K562 (cell line): Measurements from ENCODE around the gene AK4. TPM values are rescaled to one million over a fixed set of nuclear protein-coding genes. Genes with fewer than 3 reads are reported as not detected.

Experiments used
- ATAC-seq: fragments of 200-7000 bp; cut with Tn5 transposase; 3 replicates; pipeline ENCODE4 v1.9.1; 2020; ENCODE audit warnings: moderate library complexity
- BruUV-seq: library from RNA; stranded (reverse); fragments of 400-500 nt; replicated peaks from 2 replicates; lab custom pipeline; 2021; lab: Mats Ljungman, UMichigan
- CTCF ChIA-PET: fragments of 300-600 bp; formaldehyde crosslinking; extraction: SDS; loops from one replicate; lab custom pipeline; 2021; ENCODE audit warnings: low intra/inter-chr PET ratio; lab: Yijun Ruan, JAX
- POLR2A ChIA-PET: fragments of 300-600, 350-650 bp; sonication (Branson Sonifier 250); formaldehyde crosslinking; extraction: SDS; loops from one replicate; lab custom pipeline; 2021; ENCODE audit warnings: antibody characterized with exemption, inconsistent platforms; lab: Yijun Ruan, JAX
- DNase-seq, 4 experiments: peaks; one replicate each; pipeline versions ENCODE4 v3.0.0 to v3.0.0-alpha.2; 2011 to 2018; ENCODE audit warnings: low spot score in 3 of 4, mixed read lengths in 3 of 4; ENCODE audit errors: extremely low read depth in 1 of 4
- FAIRE-seq: peaks from 2 replicates; lab custom pipeline; 2011; peaks lifted over from hg19 to GRCh38; lab: Jason Lieb, UNC
- H2AFZ ChIP-seq: 2 replicates; pipeline ENCODE4 v1.6.0; 2011; ENCODE audit warnings: low read depth, low read length, control low read depth, inconsistent platforms
- H3K27ac ChIP-seq: fragments of 200-600 bp; 3 replicates; pipeline ENCODE4 v1.8.0; 2011; ENCODE audit warnings: low read depth, mild to moderate bottlenecking, control low read depth, inconsistent platforms, low read length, moderate library complexity, mixed read lengths; ENCODE audit errors: extremely low read depth
- H3K27me3 ChIP-seq, 2 experiments: fragments of 300-600 bp in 1 of 2; 2 replicates in 1 of 2; 3 replicates in 1 of 2; pipeline versions ENCODE4 v1.6.0 to v1.8.0; 2011; ENCODE audit warnings: inconsistent platforms in 2 of 2, low read length in 2 of 2, mild to moderate bottlenecking in 1 of 2, mixed read lengths in 1 of 2, moderate library complexity in 1 of 2; ENCODE audit not compliant: control insufficient read depth in 2 of 2, insufficient read depth in 2 of 2
- H3K36me3 ChIP-seq: fragments of 300-600 bp; 3 replicates; pipeline ENCODE4 v1.8.0; 2011; ENCODE audit warnings: mild to moderate bottlenecking, low read length, inconsistent platforms; ENCODE audit not compliant: control insufficient read depth, insufficient read depth
- H3K4me1 ChIP-seq, 2 experiments: fragments of 200-600 bp in 1 of 2; replicated peaks in 1 of 2; 2 replicates in 1 of 2; 3 replicates in 1 of 2; pipeline versions ENCODE4 v1.5.1 to v1.8.0; 2011; ENCODE audit warnings: inconsistent platforms in 2 of 2, low read length in 2 of 2, mild to moderate bottlenecking in 1 of 2, mixed read lengths in 1 of 2, moderate library complexity in 1 of 2; ENCODE audit not compliant: control insufficient read depth in 2 of 2, insufficient read depth in 2 of 2
- H3K4me2 ChIP-seq: 2 replicates; pipeline ENCODE4 v1.6.1; 2011; ENCODE audit warnings: low read length, control low read depth, inconsistent platforms, mixed read lengths; ENCODE audit not compliant: insufficient read depth
- H3K4me3 ChIP-seq: fragments of 200-600 bp; sonication (generic), shearing (Covaris generic); 2 replicates; pipeline ENCODE4 v1.5.1; 2016; ENCODE audit warnings: control low read depth, inconsistent platforms
- H3K79me2 ChIP-seq: fragments of 200-600 bp; 3 replicates; pipeline ENCODE4 v1.8.0; 2011; ENCODE audit warnings: low read length, inconsistent platforms; ENCODE audit not compliant: control insufficient read depth, insufficient read depth
- H3K9ac ChIP-seq, 2 experiments: 2 replicates each; pipeline versions ENCODE4 v1.6.0 to v1.6.1; 2011; ENCODE audit warnings: low read depth in 2 of 2, low read length in 2 of 2, control low read depth in 1 of 2, inconsistent platforms in 1 of 2, mild to moderate bottlenecking in 1 of 2, mixed read lengths in 1 of 2; ENCODE audit not compliant: insufficient read depth in 1 of 2
- H3K9me1 ChIP-seq: one replicate; pipeline ENCODE4 v1.6.0; 2011; ENCODE audit warnings: inconsistent platforms, mild to moderate bottlenecking, low read length, moderate library complexity; ENCODE audit not compliant: control insufficient read depth, insufficient read depth
- H3K9me3 ChIP-seq: replicated peaks from 2 replicates; pipeline ENCODE4 v1.5.1; 2011; ENCODE audit warnings: low read depth, low read length, inconsistent platforms; ENCODE audit not compliant: control insufficient read depth, insufficient read depth
- H4K20me1 ChIP-seq: replicated peaks from 2 replicates; pipeline ENCODE4 v1.6.1; 2011; ENCODE audit warnings: low read length, inconsistent platforms, mixed read lengths; ENCODE audit not compliant: control insufficient read depth, insufficient read depth
- BCL6 ChIP-seq: fragments of 250-450 bp; sonication (Bioruptor Pico); IDR thresholded peaks from 2 replicates; pipeline ENCODE4 v1.4.0; 2020
- CBFA2T3 ChIP-seq: fragments of 450-650 bp; IDR thresholded peaks from 2 replicates; pipeline ENCODE4 v1.6.1; 2017
- CSDE1 ChIP-seq, 2 experiments: fragments of 450-650 bp; IDR thresholded peaks; 2 replicates each; pipeline ENCODE4 v1.6.1; 2016; ENCODE audit warnings: mild to moderate bottlenecking in 1 of 2
- FOXA3 ChIP-seq, 2 experiments: fragments of 450-650 bp in 1 of 2; sonication (generic) in 1 of 2; formaldehyde crosslinking; IDR thresholded peaks in 1 of 2; conservative IDR thresholded peaks in 1 of 2; 2 replicates each; pipeline versions ENCODE4 v1.4.0 to v1.8.0; 2020 to 2022; ENCODE audit warnings: mild to moderate bottlenecking in 2 of 2, missing genetic modification reagents in 1 of 2
- HEY1 ChIP-seq: fragments of 250-450 bp; sonication (Bioruptor Pico); IDR thresholded peaks from 2 replicates; pipeline ENCODE4 v1.5.0; 2020; ENCODE audit warnings: mild to moderate bottlenecking, moderate library complexity, borderline replicate concordance
- KDM5B ChIP-seq: fragments of 200-600 bp; sonication (generic); IDR thresholded peaks from 2 replicates; pipeline ENCODE4 v1.6.1; 2012; ENCODE audit warnings: low read depth, mild to moderate bottlenecking, moderate library complexity, low read length, control low read depth, inconsistent platforms; ENCODE audit not compliant: insufficient replicate concordance
- NFXL1 ChIP-seq: fragments of 450-650 bp; formaldehyde crosslinking; IDR thresholded peaks from 2 replicates; pipeline ENCODE4 v1.4.0; 2021; ENCODE audit warnings: mild to moderate bottlenecking
- PHF21A ChIP-seq: fragments of 450-650 bp; IDR thresholded peaks from 2 replicates; pipeline ENCODE4 v1.6.1; 2017; ENCODE audit warnings: low read depth, borderline replicate concordance
- PHTF2 ChIP-seq: fragments of 250-450 bp; sonication (Bioruptor Pico); IDR thresholded peaks from 2 replicates; pipeline ENCODE4 v1.5.0; 2021; ENCODE audit warnings: mild to moderate bottlenecking
- SRSF3 ChIP-seq: fragments of 200-400 bp; formaldehyde crosslinking; IDR thresholded peaks from 2 replicates; pipeline ENCODE4 v1.6.1; 2016; ENCODE audit warnings: mild to moderate bottlenecking, low read length, moderate library complexity; ENCODE audit not compliant: insufficient read depth
- TBL1XR1 ChIP-seq, 2 experiments: IDR thresholded peaks; 2 replicates each; pipeline ENCODE4 v1.6.1; 2012; ENCODE audit warnings: improper control_type of control experiment in 2 of 2, low read length in 2 of 2, mild to moderate bottlenecking in 1 of 2
- WHSC1 ChIP-seq: IDR thresholded peaks from one replicate; pipeline ENCODE4 v1.6.1; 2012; ENCODE audit warnings: low read length, control low read depth, inconsistent platforms
- YBX1 ChIP-seq: fragments of 450-650 bp; IDR thresholded peaks from 2 replicates; pipeline ENCODE4 v1.7.1; 2016; ENCODE audit warnings: mild to moderate bottlenecking
- ZNF124 ChIP-seq: sonication (generic); formaldehyde crosslinking; IDR thresholded peaks from 2 replicates; pipeline ENCODE4 v1.8.1; 2022; ENCODE audit warnings: missing genetic modification reagents
- ZNF354B ChIP-seq: fragments of 250-450 bp; sonication (Bioruptor Pico); IDR thresholded peaks from 2 replicates; pipeline ENCODE4 v1.4.0; 2020
- WGBS: fragments of 100-300 bp; shearing (Covaris generic); methylation state at CpG from one replicate; pipeline ENCODE4 v1.1.6; 2016; ENCODE audit warnings: low coverage, mixed read lengths; ENCODE audit not compliant: insufficient coverage; ENCODE audit errors: missing lambda C conversion rate; 5-methylcytosine and 5-hydroxymethylcytosine counted together
- in situ Hi-C: fragments of 300-500 bp; cut with MboI; formaldehyde crosslinking; loops from 4 replicates; pipeline ENCODE4 v1.15.0; 2018; ENCODE audit warnings: inconsistent platforms, mixed read lengths
- intact Hi-C: fragments of 100-400 bp; cut with micrococcal nuclease; formaldehyde crosslinking; loops from 2 replicates; pipeline ENCODE4 v1.14.2; 2022
- polyA plus RNA-seq, 8 experiments: library from polyadenylated mRNA; depleted of rRNA in 4 of 8; stranded (reverse) in 5 of 8; unstranded in 3 of 8; fragments of >200 nt; fragmentation: Nextera tagmentation in 2 of 8; fragmentation: Illumina TruSeq in 1 of 8; extraction: Ambion mirVana in 2 of 8; extraction: Trizol in 1 of 8; gene quantifications; 2 replicates each; pipeline versions ENCODE4 v1.2.1 to v1.2.3, GENCODE V29; 2011 to 2014; ENCODE audit warnings: inconsistent platforms in 1 of 8, missing spikeins in 1 of 8
- total RNA-seq, 7 experiments: library from RNA; depleted of rRNA in 6 of 7; stranded (reverse); fragments of >200 nt in 6 of 7; fragmentation: Illumina TruSeq in 2 of 7; extraction: Trizol in 2 of 7; gene quantifications; 2 replicates each; pipeline versions ENCODE4 v1.2.1 to v1.2.3, GENCODE V29; 2011 to 2021; ENCODE audit warnings: low replicate concordance in 1 of 7
- TF ChIP-seq, protein P1 (sequence below): fragments of 450-650 bp; IDR thresholded peaks from 2 replicates; pipeline ENCODE4 v1.6.1; 2016; ENCODE audit warnings: low read depth, mild to moderate bottlenecking, moderate library complexity
- TF ChIP-seq, protein P2 (sequence below): sonication (generic); formaldehyde crosslinking; IDR thresholded peaks from 2 replicates; pipeline ENCODE4 v1.8.0; 2022; ENCODE audit warnings: mild to moderate bottlenecking, low read depth, missing genetic modification reagents
- TF ChIP-seq, protein P3 (sequence below): fragments of 250-450 bp; sonication (Bioruptor Pico); IDR thresholded peaks from 2 replicates; pipeline ENCODE4 v1.8.0; 2021; ENCODE audit warnings: moderate library complexity, mild to moderate bottlenecking, inconsistent platforms
- TF ChIP-seq, protein P4 (sequence below): fragments of 200-800 bp; sonication (Bioruptor generic); IDR thresholded peaks from 2 replicates; pipeline ENCODE4 v1.6.1; 2017; ENCODE audit warnings: missing genetic modification characterization, missing compliant biosample characterization

AK4 gene
- total and polyA plus RNA-seq, 9 of the 15 experiments (the other 6 are each of a cell fraction or from before 2014, with no cell fraction given) = 10.4 to 96.6 (median 21.5) TPM

DNA sequence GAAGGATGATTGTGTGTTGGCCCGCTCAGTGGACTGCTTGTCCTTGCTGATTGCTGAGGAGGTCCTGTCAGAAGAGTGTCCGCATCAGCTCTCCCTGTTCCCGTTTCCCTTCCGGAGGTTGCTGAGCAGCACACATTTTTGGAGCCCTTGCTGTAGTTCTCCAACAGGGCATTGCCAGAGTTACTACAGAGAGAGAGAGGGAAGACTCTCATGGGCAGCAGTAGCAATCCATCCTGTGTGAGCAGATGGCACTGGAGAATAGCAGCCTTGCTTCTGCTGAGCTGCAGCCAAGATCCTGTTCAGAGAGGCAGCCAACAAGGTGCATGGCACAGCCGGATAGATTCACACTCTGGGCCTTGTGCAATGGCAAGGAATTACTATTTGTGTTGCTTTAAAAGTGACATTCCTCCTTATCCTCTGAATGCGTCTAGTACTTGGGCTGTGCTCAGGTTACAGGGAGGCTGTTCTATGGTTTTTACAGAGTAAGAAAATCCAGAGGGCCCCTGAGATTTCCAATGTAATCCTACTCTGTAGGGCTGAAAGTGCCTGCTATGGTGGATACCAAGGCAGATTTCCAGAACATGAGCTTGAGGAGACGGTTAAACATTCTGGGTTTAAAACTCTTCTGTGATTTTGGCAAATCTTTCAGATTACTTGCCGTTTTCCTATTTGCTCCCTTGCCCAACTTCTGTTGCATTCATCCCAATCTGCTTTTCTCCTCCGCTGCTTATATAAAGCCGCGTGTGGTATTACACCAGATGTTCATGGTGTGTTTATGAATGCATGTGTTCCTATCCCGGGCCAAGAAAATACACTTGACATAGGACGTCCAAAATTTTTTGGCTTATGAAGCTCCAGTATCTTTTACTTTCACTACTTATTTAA is 27.4 kb downstream of the AK4 start:
- Histone ChIP-seq H3K27me3 (no peaks in the 10 kb centered on the region), H3K36me3 (no peaks in the 10 kb centered on the region), H4K20me1 (peaks cover 6% of the 10 kb centered on the region; the same call in 1 of the 2 replicates), H2AFZ (no peak overlapping the region), H3K4me1 (peaks cover 7 to 33% of the 10 kb centered on the region in 2 experiments; a peak in 3 of 5 replicates), H3K4me2 (no peak overlapping the region; the same call in 1 of the 2 replicates), H3K9ac (peak overlapping the region in 1 of 2 experiments; percentile 21; a peak in 1 of 4 replicates), H3K9me3 (no peaks in the 10 kb centered on the region), H3K79me2 (peaks cover 68% of the 10 kb centered on the region), H3K9me1 (no peaks in the 10 kb centered on the region), H3K4me3 (no peak overlapping the region), H3K27ac (no peak overlapping the region)
- CTCF ChIA-PET = interaction anchor here (0.6 kb wide), 1 partner anchor 417 kb away, joined by 5 read pairs; no protein-coding TSS in a partner anchor
- ATAC-seq (no peak; the same call in 2 of the 3 replicates), FAIRE-seq (no peak), DNase-seq (no peak)
- POLR2A ChIA-PET = interaction anchor here (0.7 to 0.9 kb wide), 2 partner anchors 7 to 11 kb away, joined by 3 read pairs; no protein-coding TSS in a partner anchor
- intact Hi-C loops (no loop called here), in situ Hi-C loops (no loop called here)
- WGBS = 75% methylated on average over 13 of the region's 13 CpGs
- no TSS peak for BruUV-seq
- no peak for TF ChIP-seq NFXL1 (CRISPR knock-in tag)
- no peak for TF ChIP-seq TBL1XR1 (IDR thresholded peaks at IDR 0.05; ENCODE audit: low read length in 2 of 2)
- no peak for TF ChIP-seq PHTF2
- TF ChIP-seq, protein P1, sequence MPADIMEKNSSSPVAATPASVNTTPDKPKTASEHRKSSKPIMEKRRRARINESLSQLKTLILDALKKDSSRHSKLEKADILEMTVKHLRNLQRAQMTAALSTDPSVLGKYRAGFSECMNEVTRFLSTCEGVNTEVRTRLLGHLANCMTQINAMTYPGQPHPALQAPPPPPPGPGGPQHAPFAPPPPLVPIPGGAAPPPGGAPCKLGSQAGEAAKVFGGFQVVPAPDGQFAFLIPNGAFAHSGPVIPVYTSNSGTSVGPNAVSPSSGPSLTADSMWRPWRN = no peak
- TF ChIP-seq, protein P2, sequence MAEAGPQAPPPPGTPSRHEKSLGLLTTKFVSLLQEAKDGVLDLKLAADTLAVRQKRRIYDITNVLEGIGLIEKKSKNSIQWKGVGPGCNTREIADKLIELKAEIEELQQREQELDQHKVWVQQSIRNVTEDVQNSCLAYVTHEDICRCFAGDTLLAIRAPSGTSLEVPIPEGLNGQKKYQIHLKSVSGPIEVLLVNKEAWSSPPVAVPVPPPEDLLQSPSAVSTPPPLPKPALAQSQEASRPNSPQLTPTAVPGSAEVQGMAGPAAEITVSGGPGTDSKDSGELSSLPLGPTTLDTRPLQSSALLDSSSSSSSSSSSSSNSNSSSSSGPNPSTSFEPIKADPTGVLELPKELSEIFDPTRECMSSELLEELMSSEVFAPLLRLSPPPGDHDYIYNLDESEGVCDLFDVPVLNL (CRISPR knock-in tag) = no peak
- TF ChIP-seq CSDE1 (IDR thresholded peaks at IDR 0.05) = no peak
- TF ChIP-seq HEY1 (CRISPR knock-in tag) = no peak
- TF ChIP-seq KDM5B = no peak
- no peak for TF ChIP-seq WHSC1
- TF ChIP-seq SRSF3 = no peak
- no peak for TF ChIP-seq ZNF124 (CRISPR knock-in tag)
- no peak for TF ChIP-seq ZNF354B (CRISPR knock-in tag)
- no peak for TF ChIP-seq CBFA2T3
- no peak for TF ChIP-seq FOXA3 (CRISPR knock-in tag; conservative IDR thresholded peaks at IDR 0.05 in 1 of 2, IDR thresholded peaks at IDR 0.05 in 1 of 2)
- no peak for TF ChIP-seq YBX1
- TF ChIP-seq, protein P3, sequence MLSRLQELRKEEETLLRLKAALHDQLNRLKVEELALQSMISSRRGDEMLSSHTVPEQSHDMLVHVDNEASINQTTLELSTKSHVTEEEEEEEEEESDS (CRISPR knock-in tag) = no peak
- TF ChIP-seq BCL6 (CRISPR knock-in tag) = no peak
- no peak for TF ChIP-seq PHF21A
- TF ChIP-seq, protein P4, sequence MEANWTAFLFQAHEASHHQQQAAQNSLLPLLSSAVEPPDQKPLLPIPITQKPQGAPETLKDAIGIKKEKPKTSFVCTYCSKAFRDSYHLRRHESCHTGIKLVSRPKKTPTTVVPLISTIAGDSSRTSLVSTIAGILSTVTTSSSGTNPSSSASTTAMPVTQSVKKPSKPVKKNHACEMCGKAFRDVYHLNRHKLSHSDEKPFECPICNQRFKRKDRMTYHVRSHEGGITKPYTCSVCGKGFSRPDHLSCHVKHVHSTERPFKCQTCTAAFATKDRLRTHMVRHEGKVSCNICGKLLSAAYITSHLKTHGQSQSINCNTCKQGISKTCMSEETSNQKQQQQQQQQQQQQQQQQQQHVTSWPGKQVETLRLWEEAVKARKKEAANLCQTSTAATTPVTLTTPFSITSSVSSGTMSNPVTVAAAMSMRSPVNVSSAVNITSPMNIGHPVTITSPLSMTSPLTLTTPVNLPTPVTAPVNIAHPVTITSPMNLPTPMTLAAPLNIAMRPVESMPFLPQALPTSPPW = no peak
